Colonic mucosa (tissue), 4 donors: ENCODE measurements around the gene IGF2. TPM values are rescaled to one million over a fixed set of nuclear protein-coding genes. Genes with fewer than 3 reads are reported as not detected.

Source experiments
- DNase-seq: peaks from one replicate; pipeline ENCODE4 v3.0.0-alpha.2; 2020
- H3K27ac ChIP-seq: fragments of 200-600 bp; one replicate; pipeline ENCODE4 v1.8.0; 2021
- H3K27me3 ChIP-seq: fragments of 200-600 bp; one replicate; pipeline ENCODE4 v1.8.0; 2021
- H3K36me3 ChIP-seq: fragments of 200-600 bp; one replicate; pipeline ENCODE4 v1.8.0; 2021
- H3K4me1 ChIP-seq: fragments of 200-600 bp; one replicate; pipeline ENCODE4 v1.8.0; 2021; ENCODE audit warnings: mild to moderate bottlenecking
- H3K4me3 ChIP-seq: fragments of 200-600 bp; one replicate; pipeline ENCODE4 v1.8.0; 2021
- H3K9ac ChIP-seq, 2 donors: one replicate each; pipeline ENCODE4 v1.7.0; 2013; ENCODE audit warnings: control low read depth in 2 of 2, low read depth in 2 of 2, low read length in 2 of 2
- H3K9me3 ChIP-seq: fragments of 200-600 bp; one replicate; pipeline ENCODE4 v1.8.0; 2021
- CTCF ChIP-seq: fragments of 200-600 bp; IDR thresholded peaks from one replicate; pipeline ENCODE4 v1.8.0; 2022; ENCODE audit warnings: antibody characterized with exemption, mild to moderate bottlenecking
- intact Hi-C: fragments of 100-400 bp; cut with DNase I; formaldehyde crosslinking; loops from one replicate; pipeline ENCODE4 v1.14.1; 2022
- total RNA-seq, 2 donors: library from RNA; stranded (reverse); fragmentation: NEBNext Ultra II Directional in 1 of 2; extraction: Animal tissue kit (Norgen Biotek cat#: 25700) in 1 of 2; gene quantifications; one replicate each; pipeline ENCODE4 v1.2.1, GENCODE V29; 2021
- donor health status: healthy.
- donor health status: DM: no; HTN: no; CAD: no.
- donor health status: DM: no; HTN: no; CAD: no.

The IGF2 gene
- total RNA-seq, 2 donors from 2014 or later: 4.1 to 9.2 TPM

GRCh38 chr11:2089536-2090165, 49.5 kb downstream of the IGF2 start:
- no peak for TF ChIP-seq CTCF
- no peak for DNase-seq
- Histone ChIP-seq H3K4me1 (no peaks in the 10 kb centered on the region), H3K27ac (no peak overlapping the region), H3K27me3 (no peaks in the 10 kb centered on the region), H3K36me3 (no peaks in the 10 kb centered on the region), H3K4me3 (no peak overlapping the region), H3K9me3 (no peaks in the 10 kb centered on the region), H3K9ac (no peak overlapping the region)
- intact Hi-C loops: no loop called here

GRCh38 chr11:2088746-2089535, 50.2 kb downstream of the IGF2 start:
- DNase-seq: no peak
- H3K36me3 ChIP-seq: no peaks in the 10 kb centered on the region
- no peak overlapping the region for H3K27ac ChIP-seq
- no peak overlapping the region for H3K4me3 ChIP-seq
- intact Hi-C loops: no loop called here
- TF ChIP-seq CTCF: no peak
- H3K9ac ChIP-seq: no peak overlapping the region
- H3K9me3 ChIP-seq: no peaks in the 10 kb centered on the region
- H3K4me1 ChIP-seq: no peaks in the 10 kb centered on the region
- no peaks in the 10 kb centered on the region for H3K27me3 ChIP-seq

GRCh38 chr11:2088284-2088683, 50.9 kb downstream of the IGF2 start:
- Histone ChIP-seq H3K4me3 (no peak overlapping the region), H3K4me1 (no peaks in the 10 kb centered on the region), H3K36me3 (no peaks in the 10 kb centered on the region), H3K9ac (no peak overlapping the region), H3K9me3 (no peaks in the 10 kb centered on the region), H3K27ac (no peak overlapping the region), H3K27me3 (no peaks in the 10 kb centered on the region)
- DNase-seq: no peak
- intact Hi-C loops: no loop called here
- no peak for TF ChIP-seq CTCF

- no peaks in the 10 kb centered on the region for H3K27me3 ChIP-seq
- H3K9ac ChIP-seq: no peak overlapping the region
- intact Hi-C loops: no loop called here
- DNase-seq: no peak
- H3K4me1 ChIP-seq: no peaks in the 10 kb centered on the region
- H3K36me3 ChIP-seq: no peaks in the 10 kb centered on the region
- H3K9me3 ChIP-seq: no peaks in the 10 kb centered on the region
- no peak for TF ChIP-seq CTCF
- no peak overlapping the region for H3K4me3 ChIP-seq
- no peak overlapping the region for H3K27ac ChIP-seq
These were observed 52.7 kb downstream of the IGF2 start for GRCh38 chr11:2086239-2087040.

- no peaks in the 10 kb centered on the region for H3K9me3 ChIP-seq
- no peak overlapping the region for H3K27ac ChIP-seq
- intact Hi-C loops: no loop called here
- TF ChIP-seq CTCF: no peak
- H3K9ac ChIP-seq: no peak overlapping the region
- no peaks in the 10 kb centered on the region for H3K4me1 ChIP-seq
- no peak for DNase-seq
- H3K27me3 ChIP-seq: no peaks in the 10 kb centered on the region
- H3K36me3 ChIP-seq: no peaks in the 10 kb centered on the region
- H3K4me3 ChIP-seq: no peak overlapping the region
These were observed 53.7 kb downstream of the IGF2 start for GRCh38 chr11:2085251-2086066.
